Measurements from ENCODE around the gene HOXA7.

GRCh38 chr7:27163288-27164044, 7.0 kb upstream of the HOXA7 start:
- TF ChIP-seq CTCF (conservative IDR thresholded peaks at IDR 0.05; ENCODE audit: low read depth, low read length) (no peak), EZH2 (IDR thresholded peaks at IDR 0.05; ENCODE audit: low read length, unreplicated experiment) (no peak), EZH2phosphoT487 (IDR thresholded peaks at IDR 0.05; ENCODE audit: borderline replicate concordance, low read length) (no peak)

Data from PC-3 (cell line).